Activated naive CD8-positive, alpha-beta T cell treated with anti-CD3 and anti-CD28 coated beads, Interleukin-2, amount 50 U/mL, for 24 hours (primary cell): Measurements from ENCODE around the gene MAGEB5.
"Not testable (repeated sequence)": the region's sequence is repeated elsewhere in the genome, so short reads cannot be mapped to it uniquely, and the experiment has no call there.

Experiments
- ATAC-seq: fragments of 150-1000 bp; cut with Tn5 transposase; one replicate; pipeline ENCODE4 v1.10.0; 2021
- DNase-seq: peaks from one replicate; pipeline ENCODE4 v3.0.0; 2021
- H3K27ac Mint-ChIP-seq: one replicate; pipeline ENCODE4 v1.8.0; 2021; ENCODE audit warnings: mild to moderate bottlenecking, mixed read lengths
- H3K27me3 Mint-ChIP-seq: one replicate; pipeline ENCODE4 v1.8.0; 2021; ENCODE audit warnings: mixed read lengths
- H3K36me3 Mint-ChIP-seq: one replicate; pipeline ENCODE4 v1.8.0; 2021; ENCODE audit warnings: low read depth, mixed read lengths
- H3K4me1 Mint-ChIP-seq: one replicate; pipeline ENCODE4 v1.8.0; 2021; ENCODE audit warnings: mixed read lengths
- H3K4me3 Mint-ChIP-seq: one replicate; pipeline ENCODE4 v1.8.0; 2021; ENCODE audit warnings: mild to moderate bottlenecking, moderate library complexity, mixed read lengths
- H3K9me3 Mint-ChIP-seq: one replicate; pipeline ENCODE4 v1.8.0; 2021; ENCODE audit warnings: mixed read lengths

MAGEB5 gene

GRCh38 chrX:26215869-26216268, at the start of gene MAGEB5:
MAGEB5 (plus strand) TSS chrX:26216169; CDS start chrX:26217302, 1,133 bp downstream.
- DNase-seq (no peak), ATAC-seq (no peak)
- Mint-ChIP-seq H3K36me3 (no peaks in the 10 kb centered on the region), H3K27me3 (no peaks in the 10 kb centered on the region), H3K4me1 (no peaks in the 10 kb centered on the region), H3K27ac (no peak within 1 kb of the TSS), H3K4me3 (no peak within 1 kb of the TSS), H3K9me3 (no peaks in the 10 kb centered on the region)

GRCh38 chrX:26192204-26192603, 23.8 kb upstream of the MAGEB5 start, which contains the start of gene MAGEB6:
MAGEB6 (plus strand) TSS chrX:26192440; CDS start chrX:26193847, 1,407 bp downstream.
- Mint-ChIP-seq H3K27me3 (no peaks in the 10 kb centered on the region), H3K9me3 (no peaks in the 10 kb centered on the region), H3K4me3 (no peak within 1 kb of the TSS), H3K27ac (no peak within 1 kb of the TSS), H3K4me1 (no peaks in the 10 kb centered on the region), H3K36me3 (no peaks in the 10 kb centered on the region)
- DNase-seq (no peak), ATAC-seq (no peak)

- no peak overlapping the region for H3K4me3 Mint-ChIP-seq
- no peak for DNase-seq
- no peaks in the 10 kb centered on the region for H3K27me3 Mint-ChIP-seq
- H3K4me1 Mint-ChIP-seq = no peaks in the 10 kb centered on the region
- H3K27ac Mint-ChIP-seq = no peak overlapping the region
- H3K9me3 Mint-ChIP-seq = no peaks in the 10 kb centered on the region
- H3K36me3 Mint-ChIP-seq = no peaks in the 10 kb centered on the region
- no peak for ATAC-seq
Observed at GRCh38 chrX:26203561-26203960, 12.4 kb upstream of the MAGEB5 start.

- H3K27me3 Mint-ChIP-seq, H3K4me1 Mint-ChIP-seq, H3K9me3 Mint-ChIP-seq: not testable (repeated sequence)
Observed at GRCh38 chrX:26204717-26205116, 11.3 kb upstream of the MAGEB5 start.

GRCh38 chrX:26208012-26208411, 8.0 kb upstream of the MAGEB5 start:
- H3K9me3 Mint-ChIP-seq = no peaks in the 10 kb centered on the region
- H3K27me3 Mint-ChIP-seq = no peaks in the 10 kb centered on the region
- H3K4me1 Mint-ChIP-seq = no peaks in the 10 kb centered on the region
- H3K27ac Mint-ChIP-seq = no peak overlapping the region
- DNase-seq = no peak
- H3K4me3 Mint-ChIP-seq = no peak overlapping the region
- ATAC-seq = no peak
- no peaks in the 10 kb centered on the region for H3K36me3 Mint-ChIP-seq

More at GRCh38 chrX:26204717-26205116, 11.3 kb upstream of the MAGEB5 start:
- H3K27ac Mint-ChIP-seq, H3K36me3 Mint-ChIP-seq, DNase-seq, ATAC-seq, H3K4me3 Mint-ChIP-seq: not testable (repeated sequence)

- Mint-ChIP-seq H3K27me3 (no peaks in the 10 kb centered on the region), H3K36me3 (no peaks in the 10 kb centered on the region), H3K27ac (no peak overlapping the region), H3K4me1 (no peaks in the 10 kb centered on the region), H3K4me3 (no peak overlapping the region), H3K9me3 (no peaks in the 10 kb centered on the region)
- DNase-seq (no peak), ATAC-seq (no peak)
Observed at GRCh38 chrX:26219351-26219750, 3.4 kb downstream of the MAGEB5 start.

GRCh38 chrX:26234177-26234576, 18.2 kb downstream of the MAGEB5 start:
- Mint-ChIP-seq H3K4me3 (no peak overlapping the region), H3K27me3 (no peaks in the 10 kb centered on the region), H3K36me3 (no peaks in the 10 kb centered on the region), H3K27ac (no peak overlapping the region), H3K9me3 (peaks cover 4% of the 10 kb centered on the region), H3K4me1 (no peaks in the 10 kb centered on the region)
- no peak for DNase-seq
- no peak for ATAC-seq

- Mint-ChIP-seq H3K4me1 (no peaks in the 10 kb centered on the region), H3K27ac (no peak overlapping the region), H3K27me3 (no peaks in the 10 kb centered on the region), H3K4me3 (no peak overlapping the region), H3K9me3 (no peaks in the 10 kb centered on the region), H3K36me3 (no peaks in the 10 kb centered on the region)
- ATAC-seq (no peak), DNase-seq (no peak)
Observed at GRCh38 chrX:26253526-26253925, 37.6 kb downstream of the MAGEB5 start.

- no peak for ATAC-seq
- Mint-ChIP-seq H3K9me3 (no peaks in the 10 kb centered on the region), H3K27me3 (no peaks in the 10 kb centered on the region), H3K36me3 (no peaks in the 10 kb centered on the region), H3K4me3 (no peak overlapping the region), H3K27ac (no peak overlapping the region), H3K4me1 (no peaks in the 10 kb centered on the region)
- no peak for DNase-seq
Observed at GRCh38 chrX:26254436-26254835, 38.5 kb downstream of the MAGEB5 start.

GRCh38 chrX:26262121-26262523, 46.2 kb downstream of the MAGEB5 start:
- no peaks in the 10 kb centered on the region for H3K36me3 Mint-ChIP-seq
- DNase-seq = no peak
- H3K27me3 Mint-ChIP-seq = no peaks in the 10 kb centered on the region
- ATAC-seq = no peak
- no peak overlapping the region for H3K27ac Mint-ChIP-seq
- H3K4me1 Mint-ChIP-seq = no peaks in the 10 kb centered on the region
- peaks cover 2% of the 10 kb centered on the region for H3K9me3 Mint-ChIP-seq
- H3K4me3 Mint-ChIP-seq = no peak overlapping the region
